SU-DHL-6 (cell line): Measurements from ENCODE around the gene CLCN1.

Experiments used
- H2AFZ ChIP-seq: fragments of 200-600 bp; sonication (generic); 2 replicates; pipeline ENCODE4 v1.6.1; 2014; ENCODE audit warnings: low read depth, mild to moderate bottlenecking, moderate library complexity, mixed read lengths, antibody characterized with exemption, low read length; ENCODE audit not compliant: severe bottlenecking
- H3F3A ChIP-seq: fragments of 200-600 bp; shearing (Covaris generic); 2 replicates; pipeline ENCODE4 v1.6.0; 2016; ENCODE audit warnings: antibody characterized with exemption, mild to moderate bottlenecking; ENCODE audit not compliant: insufficient read depth
- H3K27ac ChIP-seq: fragments of 200-600 bp; sonication (generic); 2 replicates; pipeline ENCODE4 v1.5.1; 2016; ENCODE audit warnings: low read depth, mild to moderate bottlenecking, low read length, moderate library complexity, mixed read lengths
- H3K27me3 ChIP-seq: fragments of 200-600 bp; sonication (generic), shearing (Covaris generic); 2 replicates; pipeline ENCODE4 v1.6.0; 2014; ENCODE audit warnings: mild to moderate bottlenecking, low read length
- H3K36me3 ChIP-seq: fragments of 200-600 bp; sonication (generic); 2 replicates; pipeline ENCODE4 v1.6.1; 2014; ENCODE audit warnings: mild to moderate bottlenecking, low read length, mixed read lengths
- H3K4me2 ChIP-seq: fragments of 300-600, 200-600 bp; shearing (Covaris generic), sonication (generic); 2 replicates; pipeline ENCODE4 v1.6.0; 2014; ENCODE audit warnings: low read length, low read depth, mild to moderate bottlenecking; ENCODE audit not compliant: poor library complexity, severe bottlenecking
- H3K4me3 ChIP-seq: fragments of 200-600 bp; sonication (generic); 2 replicates; pipeline ENCODE4 v1.5.1; 2014; ENCODE audit warnings: antibody characterized with exemption, low read length, mild to moderate bottlenecking, mixed read lengths; ENCODE audit not compliant: insufficient read depth, poor library complexity, severe bottlenecking
- H3K79me2 ChIP-seq: fragments of 200-600 bp; sonication (generic); 2 replicates; pipeline ENCODE4 v1.6.1; 2014; ENCODE audit warnings: mild to moderate bottlenecking, low read length, moderate library complexity; ENCODE audit not compliant: insufficient read depth
- H3K9ac ChIP-seq: fragments of 200-600 bp; sonication (generic); 2 replicates; pipeline ENCODE4 v1.7.0; 2014; ENCODE audit warnings: mild to moderate bottlenecking, low read length
- H3K9me2 ChIP-seq: fragments of 200-600 bp; sonication (generic); replicated peaks from 2 replicates; pipeline ENCODE4 v1.6.1; 2014; ENCODE audit warnings: low read length; ENCODE audit not compliant: insufficient read depth
- H3K9me3 ChIP-seq: fragments of 200-600 bp; sonication (generic); 2 replicates; pipeline ENCODE4 v1.6.1; 2014; ENCODE audit warnings: low read length, mixed read lengths; ENCODE audit not compliant: insufficient read depth
- H4K20me1 ChIP-seq: fragments of 200-600 bp; sonication (generic); 2 replicates; pipeline ENCODE4 v1.6.1; 2014; ENCODE audit warnings: low read depth, mild to moderate bottlenecking, antibody characterized with exemption, low read length, moderate library complexity, mixed read lengths
- CTCF ChIP-seq: fragments of 200-600 bp; sonication (generic); IDR thresholded peaks from one replicate; pipeline ENCODE4 v1.5.1; 2017; ENCODE audit warnings: antibody characterized with exemption, mild to moderate bottlenecking, low read length, moderate library complexity; ENCODE audit not compliant: insufficient read depth, poor library complexity, severe bottlenecking
- EZH2phosphoT487 ChIP-seq: fragments of 200-600 bp; sonication (generic), shearing (Covaris generic); conservative IDR thresholded peaks from 2 replicates; pipeline ENCODE4 v1.6.1; 2018; ENCODE audit warnings: mild to moderate bottlenecking, antibody characterized with exemption, low read length, moderate library complexity, mixed read lengths

The CLCN1 gene

GRCh38 chr7:143325240-143325639 lies 9.3 kb downstream of the CLCN1 start:
- Histone ChIP-seq H3F3A (no peaks in the 10 kb centered on the region), H3K79me2 (no peaks in the 10 kb centered on the region), H3K27ac (no peak overlapping the region), H3K4me3 (no peak overlapping the region), H3K9me2 (no peaks in the 10 kb centered on the region), H3K36me3 (no peaks in the 10 kb centered on the region), H3K4me2 (no peak overlapping the region), H3K9ac (no peak overlapping the region), H3K9me3 (no peaks in the 10 kb centered on the region), H2AFZ (no peak overlapping the region), H3K27me3 (no peaks in the 10 kb centered on the region), H4K20me1 (no peaks in the 10 kb centered on the region)
- TF ChIP-seq CTCF (no peak), EZH2phosphoT487 (no peak)

DNA sequence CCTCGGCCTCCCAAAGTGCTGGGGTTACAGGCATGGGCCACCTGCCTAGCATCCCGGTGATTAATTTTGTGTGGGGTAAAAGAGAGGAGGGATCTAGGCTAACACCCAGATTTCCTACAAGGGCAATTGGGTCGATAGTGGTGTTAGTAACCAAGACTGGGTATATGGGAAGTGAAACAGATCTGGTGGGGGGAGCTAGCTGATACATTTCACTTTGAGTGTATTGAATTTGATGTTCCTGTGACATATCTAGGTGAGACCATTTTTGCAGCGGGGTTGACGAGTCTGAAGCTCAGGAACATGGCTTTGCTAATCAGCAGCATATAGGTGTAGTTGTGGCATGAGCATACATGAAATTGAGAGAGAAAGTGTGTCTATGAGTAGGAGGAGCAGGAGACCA lies 12.0 kb downstream of the CLCN1 start:
- Histone ChIP-seq H3K27ac (no peak overlapping the region), H4K20me1 (no peaks in the 10 kb centered on the region), H3F3A (no peaks in the 10 kb centered on the region), H3K4me2 (no peak overlapping the region), H2AFZ (no peak overlapping the region), H3K36me3 (no peaks in the 10 kb centered on the region), H3K27me3 (no peaks in the 10 kb centered on the region), H3K9ac (no peak overlapping the region), H3K9me3 (no peaks in the 10 kb centered on the region), H3K79me2 (no peaks in the 10 kb centered on the region), H3K4me3 (no peak overlapping the region), H3K9me2 (no peaks in the 10 kb centered on the region)
- TF ChIP-seq EZH2phosphoT487 (no peak), CTCF (no peak)

GRCh38 chr7:143329471-143330170 lies 13.7 kb downstream of the CLCN1 start:
- Histone ChIP-seq H2AFZ (no peak overlapping the region), H3K9me3 (no peaks in the 10 kb centered on the region), H3K27ac (no peak overlapping the region), H3K79me2 (no peaks in the 10 kb centered on the region), H3K4me3 (no peak overlapping the region), H3K36me3 (no peaks in the 10 kb centered on the region), H3K4me2 (no peak overlapping the region), H4K20me1 (no peaks in the 10 kb centered on the region), H3K9me2 (no peaks in the 10 kb centered on the region), H3K9ac (no peak overlapping the region), H3K27me3 (no peaks in the 10 kb centered on the region), H3F3A (no peaks in the 10 kb centered on the region)
- TF ChIP-seq EZH2phosphoT487, result no peak
- no peak for TF ChIP-seq CTCF
